ENCODE measurements around the gene CALCOCO1.
A peak's percentile ranks its signal among the peaks of the same experiment; 100 is the strongest.

CALCOCO1 gene

GRCh38 chr12:53664191-53664590 is 63.1 kb downstream of the CALCOCO1 start:
- DNase-seq (ENCODE audit: low spot score) = no peak

GRCh38 chr12:53660041-53660440 is 67.2 kb downstream of the CALCOCO1 start:
- no peak for DNase-seq (ENCODE audit: low spot score)

GRCh38 chr12:53659571-53659981 is 67.7 kb downstream of the CALCOCO1 start:
- DNase-seq (ENCODE audit: low spot score) = no peak

GRCh38 chr12:53659011-53659551 is 68.2 kb downstream of the CALCOCO1 start:
- DNase-seq (ENCODE audit: low spot score) = peak; percentile 94

All from Ammon's horn (tissue), 1 donor.